Hypothalamus (tissue), 51 donors: ENCODE measurements around the gene CDC42.

Experiments
- DNase-seq, 51 donors: peaks; one replicate each; lab custom pipeline; 2025; lab: John Stamatoyannopoulos, UW

Gene CDC42

DNA sequence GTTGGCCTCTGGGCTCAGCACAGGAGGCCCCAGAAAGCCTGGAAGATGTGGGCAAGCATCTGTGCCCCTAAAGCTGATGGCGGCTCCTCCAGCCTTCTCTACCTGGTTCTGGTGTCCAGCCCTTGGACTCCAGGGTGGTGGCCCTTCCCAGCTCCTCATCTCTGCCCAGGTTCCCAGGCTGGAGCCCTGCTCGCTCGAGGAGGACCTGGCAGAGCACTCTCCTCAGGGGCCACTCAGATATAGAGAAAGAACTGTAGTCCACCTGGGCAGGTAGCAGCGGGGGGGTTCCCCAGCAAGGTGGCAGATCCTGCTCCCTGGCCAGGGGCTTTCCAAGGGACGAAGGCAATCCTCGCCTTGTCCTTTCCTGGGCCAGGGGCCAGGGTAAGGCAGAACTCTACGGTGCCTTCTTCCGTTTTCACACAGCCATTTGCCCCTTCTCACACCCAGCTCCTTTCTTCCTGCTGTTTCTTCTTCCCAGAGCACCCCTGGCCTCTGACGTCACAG lies 71.4 kb downstream of the CDC42 start:
- DNase-seq: no peak

- DNase-seq: no peak
Observed at GRCh38 chr1:22124592-22125229, 72.2 kb downstream of the CDC42 start.

GRCh38 chr1:22126531-22126930 lies 74.0 kb downstream of the CDC42 start:
- DNase-seq: no peak

DNA sequence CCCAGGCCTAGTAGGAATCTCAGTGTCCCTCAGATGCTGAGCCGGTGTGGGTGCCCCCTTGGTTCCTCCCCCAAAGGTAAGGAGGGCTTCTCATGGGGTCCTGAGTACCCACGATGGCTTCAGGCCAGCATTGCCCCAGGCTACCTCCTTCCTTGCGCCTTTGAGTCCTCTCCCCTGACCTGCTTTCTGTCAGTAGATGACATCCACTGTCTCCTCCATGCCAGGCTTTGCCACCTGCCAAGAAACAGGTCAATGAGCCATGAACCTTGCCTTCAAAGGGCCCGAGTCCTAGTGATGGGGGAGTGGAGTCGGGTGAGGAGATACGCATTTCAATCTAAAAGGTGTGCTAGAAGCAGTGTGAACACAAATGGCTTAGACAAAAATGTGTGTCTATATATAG lies 74.7 kb downstream of the CDC42 start:
- no peak for DNase-seq

DNA sequence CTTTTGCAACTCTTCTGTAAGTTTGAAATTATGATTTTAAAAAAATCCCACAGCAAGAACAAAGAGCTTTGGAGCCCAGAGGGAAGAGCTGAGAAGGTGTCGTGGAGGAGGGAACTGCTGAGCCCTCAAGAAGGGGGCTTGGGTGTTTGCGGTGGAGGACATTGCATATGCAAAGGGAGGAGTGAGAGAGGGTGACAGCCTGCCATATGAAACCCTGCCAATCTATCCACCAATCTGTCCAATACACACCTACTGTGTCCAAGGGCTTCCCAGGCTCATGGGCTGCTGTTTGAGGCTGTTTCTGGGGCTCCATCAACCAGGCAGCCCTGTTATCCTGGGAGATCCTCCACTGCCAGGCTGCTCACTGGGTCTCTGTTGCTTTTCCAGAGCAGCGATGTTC lies 75.2 kb downstream of the CDC42 start:
- no peak for DNase-seq

DNA sequence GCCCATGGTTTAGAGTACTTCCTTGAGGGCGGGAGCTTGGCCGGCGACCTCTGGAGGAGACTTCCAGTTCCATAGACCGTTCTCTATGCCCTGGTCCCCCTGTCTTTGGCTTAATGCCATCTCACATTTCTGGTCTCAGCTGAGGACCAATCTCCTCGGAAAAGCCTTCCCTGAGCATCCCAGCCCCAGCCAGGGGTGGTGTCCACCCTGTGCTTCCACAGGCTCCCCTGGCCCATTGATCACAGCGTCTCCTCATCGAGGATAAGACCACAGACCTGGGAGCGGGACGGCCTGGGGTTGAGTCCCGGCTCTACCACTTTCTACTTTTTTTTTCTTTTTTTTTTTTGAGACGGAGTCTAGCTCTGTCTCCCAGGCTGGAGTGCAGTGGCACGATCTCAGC lies 75.9 kb downstream of the CDC42 start:
- DNase-seq: no peak

- no peak for DNase-seq
Observed at GRCh38 chr1:22129501-22130117, 77.1 kb downstream of the CDC42 start.

DNA sequence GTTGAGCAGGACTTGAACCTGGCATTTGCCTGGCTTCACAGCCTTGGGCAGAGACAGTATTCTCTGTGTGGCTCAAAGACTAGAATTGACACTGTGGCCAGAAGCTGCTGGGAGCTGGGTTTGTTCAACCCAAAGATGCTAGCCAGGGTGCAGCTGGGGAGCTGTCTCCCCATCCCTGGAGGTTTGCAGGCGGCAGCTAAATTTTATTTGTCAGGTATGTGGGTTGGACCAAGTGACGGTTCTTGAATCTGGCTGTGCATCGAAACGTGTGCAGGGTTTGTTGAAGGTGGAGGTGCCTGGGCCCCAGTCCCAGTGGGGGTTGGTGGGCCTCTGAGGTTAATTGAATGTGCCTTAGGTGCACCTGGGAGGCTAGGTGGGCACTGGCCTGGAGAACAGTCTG lies 78.6 kb downstream of the CDC42 start:
- DNase-seq: no peak

DNA sequence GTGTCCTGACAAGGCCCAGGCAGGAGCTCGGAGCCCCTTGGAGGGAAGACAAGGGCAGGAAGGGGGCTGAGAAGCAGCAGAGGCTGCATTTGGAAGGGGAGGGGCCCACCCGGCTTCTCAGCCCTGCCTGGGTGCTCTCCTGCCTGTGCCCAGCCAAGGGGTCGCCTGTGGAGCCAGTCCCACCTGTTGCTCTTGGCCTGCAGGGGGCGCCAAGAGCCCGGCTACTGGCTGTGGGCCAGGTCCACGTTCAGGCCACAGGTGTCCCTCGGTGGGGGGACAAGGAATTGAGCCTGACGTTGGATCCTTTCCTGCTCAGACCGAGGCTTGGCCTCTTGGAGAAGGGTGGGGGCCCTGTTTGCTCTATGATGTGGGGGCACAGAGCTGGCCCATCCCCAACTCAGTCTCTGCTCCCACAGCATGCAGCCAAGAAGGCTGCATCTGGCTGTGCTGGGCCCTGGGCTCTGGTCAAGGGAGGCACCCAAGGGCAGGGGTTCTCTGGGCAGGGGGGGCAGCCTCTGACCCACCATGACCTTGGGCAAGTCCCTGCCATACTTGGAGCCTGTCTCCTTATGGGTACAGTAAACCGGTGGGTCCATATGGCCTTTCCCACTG lies 79.5 kb downstream of the CDC42 start:
- DNase-seq: peak in 5 of 51 donors; percentile 12 to 34 (median 16)

GRCh38 chr1:22132517-22133235 lies 80.2 kb downstream of the CDC42 start:
- peak in 2 of 51 donors; percentile 12 to 22 for DNase-seq

- no peak for DNase-seq
Observed at GRCh38 chr1:22133247-22133930, 80.9 kb downstream of the CDC42 start.

DNA sequence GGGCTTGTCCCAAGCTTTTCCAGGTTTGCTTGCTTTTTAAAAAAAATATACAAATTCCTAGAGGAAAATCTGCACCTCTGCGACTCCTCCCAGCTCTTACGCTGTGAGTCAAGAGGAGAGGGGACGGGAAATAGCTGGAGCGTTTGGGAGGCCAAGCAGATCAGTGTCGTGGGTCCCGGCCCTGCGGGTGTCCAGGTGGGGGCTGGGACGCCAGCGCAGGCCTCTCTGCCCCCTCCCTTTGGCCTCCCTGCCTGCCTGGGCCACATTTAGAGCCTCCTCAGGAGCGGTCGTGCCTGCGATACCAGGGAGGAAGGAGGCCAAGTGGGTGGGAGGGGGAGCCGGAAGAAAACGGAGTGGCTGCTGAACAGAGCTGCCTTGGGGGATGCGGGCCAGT lies 81.4 kb downstream of the CDC42 start:
- DNase-seq: no peak

DNA sequence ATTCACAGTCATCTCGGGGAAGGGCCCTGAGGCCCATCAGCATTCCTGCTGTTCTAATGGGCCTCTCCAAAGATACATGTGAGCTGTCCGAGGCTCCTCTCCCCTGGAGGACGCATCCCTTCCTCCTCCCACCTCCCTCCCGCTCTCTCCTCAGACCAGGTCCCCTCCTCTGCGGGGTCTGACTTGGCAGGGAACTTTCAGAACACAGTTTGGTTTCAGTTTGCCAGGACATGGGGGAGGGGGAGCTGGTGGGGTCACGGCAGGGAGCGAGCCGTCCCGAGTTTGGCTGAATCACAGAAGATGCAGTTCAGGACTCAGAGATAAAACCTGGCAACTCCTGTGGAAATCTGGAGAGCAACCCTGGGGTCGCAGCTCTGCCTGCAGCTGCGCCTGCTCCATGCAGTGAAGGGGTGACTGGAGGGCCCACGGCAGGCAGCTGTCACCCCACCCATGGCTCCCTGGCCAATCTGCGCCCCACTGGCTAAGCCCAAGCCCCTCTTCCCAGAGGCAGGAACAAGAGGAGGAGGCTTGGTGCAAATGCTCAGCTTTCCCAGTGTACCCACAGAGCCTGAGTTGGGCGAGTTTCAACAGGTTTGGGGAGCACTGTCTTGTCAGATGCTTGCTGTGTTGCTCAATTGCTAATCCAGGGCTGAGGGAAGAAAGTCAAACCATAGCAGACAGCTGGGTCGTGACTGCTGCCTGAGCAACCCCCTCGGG lies 84.7 kb downstream of the CDC42 start:
- no peak for DNase-seq

DNA sequence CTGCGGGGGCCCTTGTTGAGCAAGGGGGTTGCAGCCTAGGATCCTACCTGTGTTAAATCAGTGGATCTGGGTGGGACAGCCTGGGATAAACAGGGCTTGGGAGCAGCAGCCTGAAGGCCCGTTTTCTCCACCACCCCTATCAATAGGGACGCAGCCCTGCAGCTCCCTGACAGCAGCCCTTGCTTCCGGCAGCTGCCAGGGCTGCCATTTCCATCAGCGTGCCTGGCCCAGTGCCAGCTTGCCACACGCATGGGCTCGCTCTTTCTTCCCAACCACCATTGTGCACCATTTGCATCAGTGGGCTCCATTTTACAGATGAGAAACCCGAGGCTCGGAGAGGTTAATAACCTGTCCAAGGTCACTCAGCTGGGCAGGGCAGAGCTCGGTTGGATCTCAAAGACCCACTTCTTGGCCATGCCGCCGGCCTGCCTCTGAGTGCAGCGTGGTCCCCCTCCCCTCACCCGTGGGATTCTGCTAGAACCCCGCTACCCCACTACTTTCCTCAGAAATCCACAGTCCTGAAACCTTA lies 86.6 kb downstream of the CDC42 start:
- no peak for DNase-seq

DNA sequence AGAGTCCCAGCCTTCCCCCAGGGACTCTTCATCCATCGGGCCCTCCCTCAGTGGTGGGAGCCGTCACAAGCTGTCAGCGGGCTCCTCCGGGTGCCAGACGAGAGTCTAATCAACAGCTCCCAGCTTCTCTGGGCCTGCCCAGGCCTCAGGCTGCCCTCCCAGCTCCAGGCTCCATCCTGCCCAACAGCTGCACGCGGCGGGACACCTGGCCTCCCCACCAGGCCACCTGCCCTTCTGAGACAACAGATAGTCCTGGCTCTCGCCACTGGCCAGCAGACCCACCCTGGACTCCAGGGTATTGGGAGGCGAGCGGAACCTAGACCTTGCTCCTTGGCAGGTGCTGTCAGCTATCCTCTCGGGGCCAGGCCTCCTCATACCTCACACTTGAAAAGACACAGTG lies 87.3 kb downstream of the CDC42 start:
- no peak for DNase-seq
